ENCODE data around the gene TOB1. TPM values are rescaled to one million over a fixed set of nuclear protein-coding genes. Genes with fewer than 3 reads are reported as not detected.

Gene TOB1
- total and polyA plus RNA-seq, 9 of the 15 experiments (the other 6 are each of a cell fraction or from before 2014, with no cell fraction given) = 4.8 to 63.7 (median 13.2) TPM

DNA sequence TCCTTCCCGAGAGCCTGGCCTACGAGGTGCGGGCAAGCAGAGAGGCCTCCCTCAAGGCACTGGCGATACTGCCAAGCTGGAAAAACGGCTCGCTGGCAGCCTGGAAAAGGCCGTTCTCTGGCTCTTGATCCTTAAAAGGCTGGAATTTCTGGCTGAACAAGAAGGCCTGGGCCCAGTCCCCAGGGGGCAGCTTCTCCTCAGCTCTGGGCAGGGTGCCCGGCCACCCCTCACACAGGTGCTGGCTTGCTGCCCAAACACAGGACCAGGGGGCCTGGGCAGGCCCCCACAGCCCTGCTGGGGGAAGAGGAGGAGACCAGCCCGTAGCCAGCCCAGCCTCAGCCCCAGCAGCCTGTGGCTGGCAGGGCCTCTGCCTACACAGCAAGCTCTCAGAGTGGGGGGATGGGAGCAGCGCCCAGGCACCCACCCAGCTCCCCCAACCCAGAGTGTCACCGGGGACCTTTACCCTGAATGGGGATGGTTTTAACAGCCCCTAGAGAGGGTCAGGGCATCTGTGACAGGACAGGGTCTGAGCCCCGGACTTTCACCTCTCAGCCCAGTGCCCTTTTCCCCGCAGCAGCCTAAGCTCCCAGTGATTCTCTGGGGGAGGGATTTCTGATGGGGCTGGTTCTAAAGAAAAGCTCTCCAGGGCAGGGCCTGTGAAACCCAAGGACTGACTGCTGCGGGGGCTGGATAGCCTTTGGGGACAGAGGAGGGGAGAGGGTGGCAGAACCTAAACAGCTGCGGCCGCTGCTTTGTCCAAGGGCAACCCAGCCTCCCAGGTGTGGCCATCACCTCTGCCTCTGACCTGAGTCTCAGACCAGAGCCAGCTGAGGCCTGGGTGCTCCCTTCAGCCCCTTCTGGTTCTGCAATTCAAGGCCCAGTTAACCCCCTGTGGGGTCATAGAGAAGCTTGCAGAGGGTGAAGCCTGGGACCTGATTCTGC lies 38.6 kb upstream of the TOB1 start:
- Histone ChIP-seq H3K9me3 (replicated peaks; ENCODE audit: control insufficient read depth, insufficient read depth, low read depth, low read length) (no peaks in the 10 kb centered on the region), H3K9me1 (ENCODE audit: control insufficient read depth, insufficient read depth, low read length) (no peaks in the 10 kb centered on the region), H2AFZ (ENCODE audit: low read depth, low read length) (peak overlapping the region; percentile 79; the same call in 1 of the 2 replicates), H3K79me2 (ENCODE audit: control insufficient read depth, insufficient read depth, low read length) (no peaks in the 10 kb centered on the region), H3K27me3 (ENCODE audit: control insufficient read depth in 2 of 2, insufficient read depth in 2 of 2, low read length in 2 of 2) (no peaks in the 10 kb centered on the region), H3K27ac (ENCODE audit: extremely low read depth, low read depth, low read length) (no peak overlapping the region), H3K4me1 (replicated peaks in 1 of 2; ENCODE audit: control insufficient read depth in 2 of 2, insufficient read depth in 2 of 2, low read length in 2 of 2) (peaks cover 12 to 22% of the 10 kb centered on the region in 2 experiments; a peak in 4 of 5 replicates), H3K4me3 (no peak overlapping the region), H3K36me3 (ENCODE audit: control insufficient read depth, insufficient read depth, low read length) (no peaks in the 10 kb centered on the region), H3K4me2 (ENCODE audit: insufficient read depth, low read length) (no peak overlapping the region), H4K20me1 (replicated peaks; ENCODE audit: control insufficient read depth, insufficient read depth, low read length) (no peaks in the 10 kb centered on the region), H3K9ac (ENCODE audit: insufficient read depth in 1 of 2, low read depth in 2 of 2, low read length in 2 of 2) (peak overlapping the region in 1 of 2 experiments; percentile 70; a peak in 2 of 4 replicates)
- TF ChIP-seq NFIC (IDR thresholded peaks at IDR 0.05) (peak; percentile 49), ZNF644 (tag; IDR thresholded peaks at IDR 0.05; ENCODE audit: low read depth) (no peak)
- ATAC-seq (peak; percentile 9), FAIRE-seq (no peak), DNase-seq (ENCODE audit: extremely low read depth in 1 of 4, low spot score in 3 of 4) (no peak)
- ChIA-PET POLR2A (interaction anchor here (0.6 to 2.4 kb wide), 2 partner anchors 17 to 39 kb away, joined by 4 to 7 read pairs; partner anchors contain the start of gene TOB1), CTCF (ENCODE audit: low intra/inter-chr PET ratio) (no interaction called here)
- WGBS (ENCODE audit: insufficient coverage, low coverage, missing lambda C conversion rate) = 79% methylated on average over 12 of the region's 16 CpGs
- no TSS peak for BruUV-seq (replicated peaks)
- intact Hi-C loops (cut with micrococcal nuclease) (no loop called here), in situ Hi-C loops (cut with MboI) (no loop called here)

All from K562 (cell line).